Stimulated activated CD4-positive, alpha-beta T cell treated with anti-CD3 and anti-CD28 coated beads, TNF-alpha, amount 100 ng/mL, for 4 hours (primary cell): Measurements from ENCODE around the gene ACSBG1.

ENCODE experiments used
- DNase-seq, 3 experiments: peaks; one replicate each; pipeline ENCODE4 v3.0.0-alpha.2; 2020; ENCODE audit warnings: low read depth in 3 of 3

Gene ACSBG1

GRCh38 chr15:78234515-78235040, at the start of gene ACSBG1:
TSS of gene ACSBG1 (minus strand) at chr15:78234565. CDS start at chr15:78234501, 64 bp downstream.
- no peak for DNase-seq

DNA sequence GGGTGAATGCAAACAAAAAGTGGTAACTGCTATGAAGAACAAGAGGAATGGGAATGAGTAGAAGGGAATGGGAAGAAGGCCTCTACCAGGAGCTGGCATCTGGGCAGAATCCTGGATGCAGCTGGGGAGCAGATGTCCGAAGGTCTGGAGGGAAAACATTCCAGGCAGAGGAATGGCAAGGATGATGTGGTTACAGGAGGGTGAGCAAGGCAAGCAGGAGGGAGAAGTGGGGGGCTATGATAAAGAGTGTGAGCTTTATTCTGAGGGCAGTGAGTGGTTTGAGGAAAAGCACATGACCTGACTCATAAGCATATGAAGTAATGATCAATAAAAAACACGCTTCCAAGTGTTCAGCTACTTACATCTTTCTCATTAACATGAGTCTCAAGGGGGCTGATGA, 48.0 kb upstream of the ACSBG1 start:
- no peak for DNase-seq

- DNase-seq, result no peak
These were observed 46.1 kb upstream of the ACSBG1 start for GRCh38 chr15:78280319-78281072.

GRCh38 chr15:78276064-78276943, 41.9 kb upstream of the ACSBG1 start:
- DNase-seq, result no peak

GRCh38 chr15:78274994-78275393, 40.6 kb upstream of the ACSBG1 start:
- no peak for DNase-seq

- no peak for DNase-seq
These were observed 38.4 kb upstream of the ACSBG1 start for GRCh38 chr15:78272776-78273175.

- no peak for DNase-seq
These were observed 38.0 kb upstream of the ACSBG1 start for GRCh38 chr15:78272316-78272715.

DNA sequence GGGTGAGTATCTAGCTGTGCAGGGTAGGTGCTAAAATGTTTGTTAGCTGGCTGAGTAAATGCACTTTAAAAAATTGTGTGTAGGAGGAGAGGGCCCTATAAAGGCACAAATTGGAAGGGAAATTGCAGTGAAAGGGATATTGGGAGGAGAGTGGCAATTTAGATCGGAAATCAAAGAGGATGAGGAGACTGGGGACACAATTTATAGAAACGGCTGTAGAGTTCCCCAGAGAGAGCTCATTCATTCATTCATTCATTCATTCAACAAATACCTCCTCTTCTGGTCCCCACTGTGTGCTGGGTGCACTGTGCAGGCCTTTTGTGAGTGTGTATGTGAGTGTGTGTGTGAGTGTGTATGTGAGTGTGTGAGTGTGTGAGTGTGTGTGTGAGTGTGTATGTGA, 32.4 kb upstream of the ACSBG1 start:
- DNase-seq, result no peak

DNA sequence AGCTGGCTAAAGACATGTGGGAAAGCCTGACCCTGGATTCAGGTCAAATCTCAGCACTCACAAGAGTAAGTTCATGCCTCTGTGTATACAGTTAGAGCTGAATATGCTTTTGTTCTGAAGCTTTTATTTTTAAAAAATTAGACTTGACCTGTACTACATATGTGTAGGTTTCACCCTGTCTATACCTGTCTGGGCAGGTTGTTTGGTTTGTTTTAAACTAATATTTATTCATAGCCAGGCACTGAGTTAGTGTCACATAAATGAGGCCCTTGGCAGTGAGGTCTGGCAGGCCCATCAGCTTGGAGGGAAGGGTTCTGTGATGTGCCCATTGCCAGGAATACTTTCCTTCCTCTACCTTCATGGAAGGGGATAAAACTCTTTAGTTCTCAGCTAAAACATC, 31.9 kb upstream of the ACSBG1 start:
- no peak for DNase-seq

GRCh38 chr15:78265752-78266224, 31.4 kb upstream of the ACSBG1 start:
- DNase-seq, result no peak

DNA sequence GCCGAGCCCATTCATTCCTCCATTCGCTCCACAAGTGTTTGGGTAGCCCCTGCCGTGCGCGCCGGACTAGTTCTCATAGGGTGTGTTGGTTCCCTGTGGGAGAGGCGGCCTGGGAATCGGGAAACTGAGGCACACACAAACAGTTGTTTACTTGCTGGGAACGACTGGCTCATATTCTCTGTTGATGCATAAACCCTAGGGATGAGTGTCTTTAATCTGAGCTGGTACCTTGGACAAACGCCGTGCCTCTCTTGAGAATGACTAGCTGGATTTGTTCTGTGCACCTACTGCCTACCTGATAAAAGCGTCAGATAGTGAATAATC, 30.7 kb upstream of the ACSBG1 start:
- no peak for DNase-seq

GRCh38 chr15:78264304-78265136, 30.2 kb upstream of the ACSBG1 start, which contains the start of gene DNAJA4:
TSS of gene DNAJA4 (plus strand) at chr15:78264562. CDS start at chr15:78264764, 202 bp downstream.
- DNase-seq, result peak; percentile 32 to 55 (median 49)

DNA sequence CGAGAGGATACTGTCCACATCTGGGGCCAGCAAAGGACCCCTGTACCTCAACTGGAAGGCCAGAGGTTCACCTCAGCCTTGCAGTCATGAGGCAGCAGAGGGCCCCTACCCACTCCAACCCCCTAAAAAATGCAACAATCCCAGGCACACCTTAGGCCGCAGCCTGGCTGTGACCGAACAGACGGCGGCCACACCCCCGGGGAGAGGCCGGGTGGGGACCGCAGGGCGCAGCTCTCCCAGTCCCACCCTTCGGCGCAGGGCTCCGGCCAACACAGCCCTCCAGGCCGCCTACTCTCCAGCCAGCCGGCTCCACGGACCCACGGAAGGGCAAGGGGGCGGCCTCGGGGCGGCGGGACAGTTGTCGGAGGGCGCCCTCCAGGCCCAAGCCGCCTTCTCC, 29.5 kb upstream of the ACSBG1 start:
- DNase-seq, result no peak

DNA sequence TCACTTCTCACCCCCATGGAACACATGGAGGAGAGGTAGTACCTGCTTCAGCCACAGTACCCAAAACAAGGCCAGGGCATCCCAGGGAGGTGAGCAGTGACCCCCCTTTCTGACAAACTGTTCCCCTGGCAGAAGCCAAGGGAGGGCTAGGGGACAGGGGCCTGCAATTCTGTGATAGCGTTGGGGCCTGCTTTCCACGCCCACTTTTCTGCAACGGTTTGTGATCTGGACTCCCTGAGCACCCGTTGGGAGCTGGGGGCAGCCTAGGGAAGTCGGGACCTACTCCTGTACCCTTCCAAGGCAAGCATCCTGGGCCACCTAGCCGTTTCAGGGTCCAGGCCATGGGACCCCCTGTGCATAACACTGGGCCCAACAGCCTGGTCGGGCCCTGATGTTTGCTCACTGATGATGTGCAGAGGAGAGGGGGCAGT, 29.0 kb upstream of the ACSBG1 start:
- no peak for DNase-seq

GRCh38 chr15:78261062-78261461, 26.7 kb upstream of the ACSBG1 start:
- DNase-seq, result no peak

GRCh38 chr15:78260489-78260888, 26.1 kb upstream of the ACSBG1 start:
- no peak for DNase-seq

- DNase-seq, result no peak
These were observed 24.9 kb upstream of the ACSBG1 start for GRCh38 chr15:78259232-78259631.

- no peak for DNase-seq
These were observed 23.3 kb upstream of the ACSBG1 start for GRCh38 chr15:78257681-78258080.

- DNase-seq, result no peak
These were observed 21.7 kb upstream of the ACSBG1 start for GRCh38 chr15:78256044-78256437.

DNA sequence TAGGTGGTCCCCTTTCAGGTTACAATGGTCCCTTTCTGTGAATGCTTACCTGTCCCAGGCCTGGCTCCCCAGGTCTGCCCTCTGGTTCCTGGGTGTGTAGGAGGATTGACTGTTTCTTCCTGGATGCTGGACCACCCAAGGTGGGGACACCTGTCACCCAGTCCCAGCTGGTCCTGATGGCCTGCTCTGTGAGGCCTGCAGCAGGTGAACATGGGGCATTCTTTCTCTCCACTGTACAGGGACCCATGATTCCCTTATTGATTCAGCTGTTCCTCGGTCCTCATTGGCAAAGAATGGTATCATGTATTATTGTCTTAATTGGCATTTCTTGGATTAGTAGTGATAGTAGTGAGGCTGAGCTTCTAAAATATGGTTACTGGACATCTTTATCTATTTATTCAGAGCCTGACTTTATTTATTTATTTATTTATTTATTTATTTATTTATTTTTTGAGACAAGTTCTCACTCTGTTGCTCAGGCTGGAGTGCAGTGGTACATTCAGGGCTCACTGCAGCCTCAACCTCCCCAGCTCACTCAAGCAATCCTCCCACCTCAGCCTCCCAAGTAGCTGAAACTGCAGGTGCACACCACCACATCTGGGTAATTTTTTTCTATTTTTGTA, 21.2 kb upstream of the ACSBG1 start:
- DNase-seq, result no peak

DNA sequence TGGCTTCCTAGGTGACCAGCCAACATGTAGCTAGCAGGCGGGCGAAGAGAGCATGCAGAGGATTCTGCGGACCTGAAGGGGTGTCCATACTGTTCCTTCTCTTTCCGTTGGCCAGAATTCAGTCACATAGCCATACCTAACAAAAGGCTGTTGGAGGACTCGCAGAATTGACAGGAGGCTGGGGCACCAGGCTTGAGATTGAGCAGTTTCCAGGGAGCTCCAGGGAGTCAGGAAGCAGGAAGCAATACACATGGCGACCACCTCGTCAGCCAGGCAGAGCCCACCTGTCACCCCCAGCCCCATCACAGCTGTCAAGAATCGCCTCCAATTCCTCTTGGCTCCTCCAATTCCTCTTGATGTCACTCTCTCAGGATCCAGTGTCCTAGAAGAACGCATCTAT, 16.8 kb upstream of the ACSBG1 start:
- DNase-seq, result no peak
